Omental fat pad (tissue), 4 donors: ENCODE data around the gene RPS15. TPM values are rescaled to one million over a fixed set of nuclear protein-coding genes. Genes with fewer than 3 reads are reported as not detected.

Experiments
- ATAC-seq: fragments of 150-250 bp; one replicate; pipeline ENCODE4 v1.9.1; 2016; ENCODE audit warnings: mild to moderate bottlenecking, moderate library complexity; ENCODE audit not compliant: low FRiP score
- DNase-seq: peaks from one replicate; pipeline ENCODE4 v3.0.0-alpha.2; 2019; ENCODE audit warnings: low spot score
- total RNA-seq, 4 donors: library from RNA; depleted of rRNA; stranded (reverse); fragments of >200 nt; gene quantifications; one replicate each; pipeline ENCODE4 v1.1.0, GENCODE V29; 2016
- TF ChIP-seq, protein P1 (sequence below), 3 donors: fragments of 450-650 bp; IDR thresholded peaks; one replicate each; pipeline ENCODE4 v1.5.1; 2016 to 2017; ENCODE audit warnings: antibody characterized with exemption in 3 of 3, mild to moderate bottlenecking in 3 of 3, moderate library complexity in 2 of 3

The RPS15 gene
- total RNA-seq, 4 donors from 2014 or later, result 2,522 to 3,708 (median 2,994) TPM

DNA sequence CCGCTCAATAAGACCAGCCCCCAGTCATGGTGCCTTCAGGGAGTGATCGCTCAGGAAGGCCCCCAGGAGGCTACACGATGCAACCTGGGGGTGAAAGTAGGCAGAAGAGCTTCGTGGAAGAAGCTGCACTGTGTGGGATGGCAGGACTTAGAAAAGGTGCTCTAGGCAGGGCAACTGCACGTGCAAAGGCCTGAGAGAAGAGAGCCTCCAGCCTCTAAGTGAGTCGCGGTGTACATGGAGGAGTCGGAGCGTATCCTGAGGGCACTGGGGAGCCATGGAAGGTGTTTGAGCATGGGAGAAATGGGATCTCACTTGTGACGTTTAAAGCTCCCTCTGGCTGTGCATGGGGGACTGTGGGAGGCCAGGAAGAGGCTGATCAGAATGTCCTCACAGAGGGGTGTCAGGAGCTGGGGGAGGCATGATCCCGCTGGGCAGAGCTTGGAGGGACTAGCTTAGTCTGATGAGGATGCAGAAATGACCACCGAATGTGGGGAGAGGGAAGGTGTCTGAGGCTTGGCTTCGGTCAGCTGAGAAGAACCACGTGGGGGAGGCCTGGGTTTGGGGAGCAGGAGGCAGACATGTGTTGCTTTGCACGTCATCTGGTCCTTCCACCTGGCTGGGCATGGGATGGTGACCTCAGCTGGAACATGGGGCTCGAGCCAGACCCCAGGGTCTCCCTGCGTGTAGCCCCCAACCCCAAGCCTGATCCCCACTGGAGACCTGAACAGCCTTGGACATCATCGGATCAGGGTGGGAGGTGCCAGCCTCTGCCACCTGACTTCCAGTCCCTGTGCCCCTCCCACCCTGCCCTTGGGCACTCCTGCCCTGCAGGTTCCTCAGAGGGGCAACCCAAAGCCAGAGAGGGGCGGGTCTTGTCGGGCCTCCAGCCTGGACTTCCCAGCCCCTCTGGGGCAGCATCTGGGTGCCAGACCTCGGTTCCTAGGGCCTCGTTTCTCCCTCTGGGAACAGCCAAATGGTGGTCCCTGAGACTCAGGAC is 12.8 kb downstream of the RPS15 start:
- DNase-seq, result no peak
- TF ChIP-seq, protein P1, sequence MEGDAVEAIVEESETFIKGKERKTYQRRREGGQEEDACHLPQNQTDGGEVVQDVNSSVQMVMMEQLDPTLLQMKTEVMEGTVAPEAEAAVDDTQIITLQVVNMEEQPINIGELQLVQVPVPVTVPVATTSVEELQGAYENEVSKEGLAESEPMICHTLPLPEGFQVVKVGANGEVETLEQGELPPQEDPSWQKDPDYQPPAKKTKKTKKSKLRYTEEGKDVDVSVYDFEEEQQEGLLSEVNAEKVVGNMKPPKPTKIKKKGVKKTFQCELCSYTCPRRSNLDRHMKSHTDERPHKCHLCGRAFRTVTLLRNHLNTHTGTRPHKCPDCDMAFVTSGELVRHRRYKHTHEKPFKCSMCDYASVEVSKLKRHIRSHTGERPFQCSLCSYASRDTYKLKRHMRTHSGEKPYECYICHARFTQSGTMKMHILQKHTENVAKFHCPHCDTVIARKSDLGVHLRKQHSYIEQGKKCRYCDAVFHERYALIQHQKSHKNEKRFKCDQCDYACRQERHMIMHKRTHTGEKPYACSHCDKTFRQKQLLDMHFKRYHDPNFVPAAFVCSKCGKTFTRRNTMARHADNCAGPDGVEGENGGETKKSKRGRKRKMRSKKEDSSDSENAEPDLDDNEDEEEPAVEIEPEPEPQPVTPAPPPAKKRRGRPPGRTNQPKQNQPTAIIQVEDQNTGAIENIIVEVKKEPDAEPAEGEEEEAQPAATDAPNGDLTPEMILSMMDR (IDR thresholded peaks at IDR 0.05), result no peak
- ATAC-seq, result no peak

GRCh38 chr19:1451916-1452801 is 14.0 kb downstream of the RPS15 start:
- TF ChIP-seq, protein P1 (IDR thresholded peaks at IDR 0.05), result no peak
- no peak for ATAC-seq
- no peak for DNase-seq

GRCh38 chr19:1452802-1453524 is 14.8 kb downstream of the RPS15 start:
- TF ChIP-seq, protein P1 (IDR thresholded peaks at IDR 0.05), result no peak
- DNase-seq (no peak), ATAC-seq (no peak)

DNA sequence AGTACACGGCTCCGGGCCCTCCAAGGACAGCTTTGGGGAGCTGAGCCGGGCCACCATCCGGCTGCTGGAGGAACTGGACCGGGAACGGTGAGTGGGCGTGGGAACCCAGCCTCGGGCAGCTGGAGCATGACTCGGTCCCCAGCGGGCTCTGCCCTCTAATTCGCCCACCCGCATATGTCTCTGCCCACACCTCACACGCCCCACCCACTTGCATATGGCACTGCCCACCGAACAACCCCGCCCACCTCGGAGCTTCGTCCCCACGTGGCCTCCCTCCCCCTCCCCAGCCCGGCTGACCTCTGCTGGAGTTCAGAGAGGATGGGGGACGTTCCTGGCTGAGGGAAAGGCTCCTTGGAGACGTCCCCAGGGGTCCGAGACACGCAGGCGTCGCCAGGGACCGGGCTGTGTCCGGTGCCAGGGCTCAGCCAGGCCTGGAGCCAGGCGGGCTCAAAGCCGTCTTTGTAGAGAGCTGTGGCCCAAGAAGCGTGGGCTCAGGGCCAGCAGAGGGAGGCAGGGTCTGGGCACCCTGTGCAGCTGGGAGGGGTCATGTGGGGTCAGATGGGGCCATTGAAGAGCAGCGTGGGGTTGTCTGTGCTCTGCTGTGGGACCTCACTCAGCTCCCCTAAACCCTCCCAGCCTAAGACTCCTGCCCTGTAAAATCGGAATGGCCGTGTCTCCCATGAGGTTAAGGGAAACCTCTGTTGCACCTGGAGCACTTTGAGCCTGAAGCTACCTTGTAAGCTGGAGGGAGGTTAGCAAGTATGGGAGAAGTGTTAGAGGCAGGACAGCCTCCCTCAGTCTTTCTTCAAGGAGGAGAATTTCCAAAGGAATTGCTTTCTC is 15.5 kb downstream of the RPS15 start:
- ATAC-seq (no peak), DNase-seq (no peak)
- TF ChIP-seq, protein P1 (IDR thresholded peaks at IDR 0.05), result no peak

- ATAC-seq (no peak), DNase-seq (no peak)
- TF ChIP-seq, protein P1 (IDR thresholded peaks at IDR 0.05), result no peak
Observed at GRCh38 chr19:1455002-1455335, 16.8 kb downstream of the RPS15 start.
